Mucosa of descending colon (tissue), 3 donors: ENCODE results near the gene TUBA4A. TPM values are rescaled to one million over a fixed set of nuclear protein-coding genes. Genes with fewer than 3 reads are reported as not detected.

ENCODE experiments used
- ATAC-seq: fragments of 200-7000 bp; cut with Tn5 transposase; one replicate; pipeline ENCODE4 v1.9.1; 2020; ENCODE audit warnings: mild to moderate bottlenecking, moderate library complexity
- DNase-seq, 3 donors: peaks; one replicate each; pipeline ENCODE4 v3.0.0-alpha.2; 2020
- H3K36me3 ChIP-seq: fragments of 200-600 bp; one replicate; pipeline ENCODE4 v1.8.0; 2021; ENCODE audit warnings: low read depth, mild to moderate bottlenecking
- H3K4me1 ChIP-seq: fragments of 200-600 bp; one replicate; pipeline ENCODE4 v1.8.0; 2021; ENCODE audit warnings: low read depth, mild to moderate bottlenecking
- H3K4me3 ChIP-seq: fragments of 200-600 bp; one replicate; pipeline ENCODE4 v1.8.0; 2021; ENCODE audit warnings: mild to moderate bottlenecking
- H3K9me3 ChIP-seq: fragments of 200-600 bp; one replicate; pipeline ENCODE4 v1.8.0; 2021; ENCODE audit warnings: mild to moderate bottlenecking
- intact Hi-C, 2 donors: fragments of 100-400 bp; cut with DNase I in 1 of 2; cut with micrococcal nuclease in 1 of 2; formaldehyde crosslinking; loops; one replicate each; pipeline versions ENCODE4 v1.11.0 to v1.11.1; 2022; cut with DNase I, micrococcal nuclease
- total RNA-seq, 3 donors: library from RNA; stranded (reverse); fragmentation: NEBNext Ultra II Directional in 2 of 3; extraction: Animal tissue kit (Norgen Biotek cat#: 25700) in 2 of 3; gene quantifications; one replicate each; pipeline versions ENCODE4 v1.2.1 to v1.2.4, GENCODE V29; 2021 to 2023
- TF ChIP-seq, protein P1 (sequence below): fragments of 200-600 bp; IDR thresholded peaks from one replicate; pipeline ENCODE4 v1.8.0; 2022; ENCODE audit warnings: antibody characterized with exemption, mild to moderate bottlenecking
- donor health status: DM: no; HTN: no; CAD: no; lungs with moderate emphysema.
- donor health status: DM: no; HTN: no; CAD: no.
- donor health status: DM: no; HTN: yes; CAD: no.

TUBA4A gene
- total RNA-seq, 3 donors from 2014 or later, result 69.7 to 75.3 (median 75.0) TPM

DNA sequence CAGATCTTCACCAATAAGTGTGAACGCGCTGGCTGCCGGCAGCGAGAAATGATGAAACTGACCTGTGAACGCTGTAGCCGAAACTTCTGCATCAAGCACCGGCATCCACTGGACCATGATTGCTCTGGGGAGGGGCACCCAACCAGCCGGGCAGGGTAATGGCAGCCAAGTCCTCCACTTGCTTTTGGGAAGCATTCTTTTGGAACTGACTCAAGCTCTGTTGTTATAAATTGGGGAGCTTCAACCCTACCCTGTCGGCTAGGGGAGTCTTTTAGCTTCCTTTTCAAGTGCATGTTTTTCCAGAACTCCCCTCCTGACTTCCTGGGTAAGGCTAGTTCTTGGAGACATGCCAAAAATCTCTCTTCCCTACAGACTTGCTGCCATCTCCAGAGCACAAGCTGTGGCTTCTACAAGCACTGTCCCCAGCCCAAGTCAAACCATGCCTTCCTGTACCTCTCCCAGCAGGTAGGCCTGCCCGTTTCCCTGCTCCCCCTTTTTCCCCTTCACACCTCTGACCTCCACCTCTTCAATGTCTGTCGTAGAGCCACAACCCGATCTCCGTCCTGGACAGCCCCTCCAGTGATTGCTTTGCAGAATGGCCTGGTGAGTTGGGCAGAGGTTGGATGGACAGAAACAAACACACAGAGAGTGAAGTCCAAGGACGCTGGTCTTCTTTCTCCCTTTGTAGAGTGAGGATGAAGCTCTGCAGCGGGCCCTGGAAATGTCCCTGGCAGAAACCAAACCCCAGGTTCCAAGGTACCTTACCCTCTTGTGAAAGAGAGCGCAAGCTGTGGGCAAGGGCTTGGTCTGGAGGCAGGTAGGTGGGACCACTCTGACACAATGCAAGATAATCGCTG is 45.6 kb downstream of the TUBA4A start:
- intact Hi-C loops, result no loop called here
- no peak for ATAC-seq
- Histone ChIP-seq H3K4me3 (no peak overlapping the region), H3K4me1 (peaks cover 14% of the 10 kb centered on the region), H3K36me3 (no peaks in the 10 kb centered on the region), H3K9me3 (no peaks in the 10 kb centered on the region)
- no peak for DNase-seq
- TF ChIP-seq, protein P1, sequence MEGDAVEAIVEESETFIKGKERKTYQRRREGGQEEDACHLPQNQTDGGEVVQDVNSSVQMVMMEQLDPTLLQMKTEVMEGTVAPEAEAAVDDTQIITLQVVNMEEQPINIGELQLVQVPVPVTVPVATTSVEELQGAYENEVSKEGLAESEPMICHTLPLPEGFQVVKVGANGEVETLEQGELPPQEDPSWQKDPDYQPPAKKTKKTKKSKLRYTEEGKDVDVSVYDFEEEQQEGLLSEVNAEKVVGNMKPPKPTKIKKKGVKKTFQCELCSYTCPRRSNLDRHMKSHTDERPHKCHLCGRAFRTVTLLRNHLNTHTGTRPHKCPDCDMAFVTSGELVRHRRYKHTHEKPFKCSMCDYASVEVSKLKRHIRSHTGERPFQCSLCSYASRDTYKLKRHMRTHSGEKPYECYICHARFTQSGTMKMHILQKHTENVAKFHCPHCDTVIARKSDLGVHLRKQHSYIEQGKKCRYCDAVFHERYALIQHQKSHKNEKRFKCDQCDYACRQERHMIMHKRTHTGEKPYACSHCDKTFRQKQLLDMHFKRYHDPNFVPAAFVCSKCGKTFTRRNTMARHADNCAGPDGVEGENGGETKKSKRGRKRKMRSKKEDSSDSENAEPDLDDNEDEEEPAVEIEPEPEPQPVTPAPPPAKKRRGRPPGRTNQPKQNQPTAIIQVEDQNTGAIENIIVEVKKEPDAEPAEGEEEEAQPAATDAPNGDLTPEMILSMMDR, result no peak

DNA sequence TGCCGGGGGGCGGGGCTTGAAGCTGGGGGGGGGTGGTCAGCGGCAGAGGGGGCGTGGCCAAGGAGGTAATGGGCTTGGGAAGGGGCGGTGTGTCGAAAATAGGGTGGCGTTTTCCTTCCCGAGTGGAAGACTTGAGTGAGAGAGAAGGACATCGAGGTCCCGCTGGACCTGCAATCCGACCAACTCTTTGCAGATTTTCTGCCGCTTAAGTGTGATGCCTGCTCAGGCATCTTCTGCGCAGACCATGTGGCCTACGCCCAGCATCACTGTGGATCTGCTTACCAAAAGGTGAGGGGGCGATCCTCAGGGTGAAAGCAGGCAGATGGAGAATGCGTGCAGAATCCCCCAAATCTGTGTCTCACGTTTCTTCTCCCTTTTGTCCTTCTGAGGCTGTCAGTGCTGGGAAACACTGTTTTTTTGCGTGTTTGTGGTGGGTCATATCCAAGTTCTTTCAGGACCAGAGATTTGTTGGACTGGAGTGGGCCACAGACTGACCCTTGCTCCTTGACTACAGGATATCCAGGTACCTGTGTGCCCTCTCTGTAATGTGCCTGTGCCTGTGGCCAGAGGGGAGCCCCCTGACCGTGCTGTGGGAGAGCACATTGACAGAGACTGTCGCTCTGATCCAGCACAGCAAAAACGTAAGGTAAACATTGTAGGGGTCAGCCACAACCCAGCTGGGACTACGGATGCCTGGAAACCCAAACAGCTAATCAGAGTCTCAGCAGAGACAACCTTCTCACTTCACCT is 46.4 kb downstream of the TUBA4A start:
- no peak for ATAC-seq
- no peaks in the 10 kb centered on the region for H3K36me3 ChIP-seq

DNA sequence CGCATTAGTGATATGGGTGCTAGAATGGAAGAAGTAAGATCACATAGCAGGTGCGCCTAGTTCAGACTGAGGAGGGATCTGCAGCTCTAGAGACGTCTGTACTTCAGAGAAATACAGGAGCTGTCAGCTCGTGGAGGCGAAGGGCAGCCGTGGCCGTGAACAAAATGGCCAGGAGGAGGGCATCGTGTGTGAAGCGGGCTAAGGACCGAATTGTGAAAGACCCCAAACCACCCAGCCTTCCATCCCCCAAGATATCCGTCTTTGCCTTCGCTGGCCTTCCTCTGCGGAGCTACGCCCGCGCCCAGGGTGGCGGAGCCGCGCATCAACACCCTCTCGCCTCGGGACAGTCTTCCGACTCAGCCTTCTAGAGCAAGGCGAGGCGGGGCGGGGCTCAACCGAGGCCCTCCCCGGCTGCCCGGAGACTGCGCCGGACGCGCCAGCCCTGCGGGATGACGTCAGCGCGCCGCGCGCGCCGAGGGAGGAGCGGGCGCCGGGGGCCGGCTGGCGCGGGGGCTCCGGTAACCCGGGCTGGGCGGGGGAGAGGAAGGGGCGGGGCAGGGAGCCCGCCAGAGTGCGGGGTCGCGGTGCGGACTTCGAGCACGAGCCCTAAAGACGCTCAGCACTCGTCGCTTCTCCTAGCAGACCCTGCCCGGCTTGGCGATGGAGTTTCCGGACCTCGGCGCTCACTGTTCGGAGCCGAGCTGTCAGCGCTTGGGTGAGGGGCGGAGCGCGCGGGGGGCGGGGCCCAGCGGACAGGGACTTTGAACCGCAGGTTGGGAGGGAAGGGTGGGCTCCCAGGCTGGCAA is 47.2 kb downstream of the TUBA4A start, which contains the start of gene ZFAND2B:
TSS of gene ZFAND2B (plus strand) at position 455 of the 806 bp plus-strand sequence. CDS start at position 661, 206 bp downstream.
- ATAC-seq, result peak; percentile 97

More for the DNA sequence above, 46.4 kb downstream of the TUBA4A start:
- Histone ChIP-seq H3K9me3 (no peaks in the 10 kb centered on the region), H3K4me3 (peak overlapping the region; percentile 44), H3K4me1 (peaks cover 14% of the 10 kb centered on the region)
- TF ChIP-seq, protein P1, result no peak
- no peak for DNase-seq
- intact Hi-C loops, result no loop called here

DNA sequence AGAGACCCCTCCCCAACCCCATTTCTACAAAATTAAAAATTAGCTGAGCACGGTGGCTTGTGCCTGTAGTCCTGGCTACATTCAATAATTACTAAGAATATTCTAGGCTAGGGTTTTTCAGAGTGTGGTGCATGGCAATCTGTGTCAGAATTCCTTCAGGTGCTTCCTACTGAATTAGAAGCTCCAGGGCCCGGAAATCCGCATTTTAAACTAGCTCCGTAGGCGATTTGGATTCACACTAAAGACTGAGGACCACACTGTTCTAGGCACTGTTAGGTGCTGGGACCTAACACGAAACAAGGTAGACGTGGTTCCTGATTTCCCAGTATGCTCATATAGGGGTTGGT is 47.8 kb downstream of the TUBA4A start:
- intact Hi-C loops, result no loop called here
- Histone ChIP-seq H3K9me3 (no peaks in the 10 kb centered on the region), H3K36me3 (no peaks in the 10 kb centered on the region), H3K4me1 (peaks cover 14% of the 10 kb centered on the region), H3K4me3 (no peak overlapping the region)
- ATAC-seq (no peak), DNase-seq (no peak)
- TF ChIP-seq, protein P1, result no peak

More for the DNA sequence above, 47.2 kb downstream of the TUBA4A start, which contains the start of gene ZFAND2B:
- Histone ChIP-seq H3K36me3 (no peaks in the 10 kb centered on the region), H3K9me3 (no peaks in the 10 kb centered on the region), H3K4me3 (peak within 1 kb of the TSS; percentile 44), H3K4me1 (peaks cover 14% of the 10 kb centered on the region)
- intact Hi-C loops, result no loop called here
- peak; percentile 97 for DNase-seq
- TF ChIP-seq, protein P1, result no peak

DNA sequence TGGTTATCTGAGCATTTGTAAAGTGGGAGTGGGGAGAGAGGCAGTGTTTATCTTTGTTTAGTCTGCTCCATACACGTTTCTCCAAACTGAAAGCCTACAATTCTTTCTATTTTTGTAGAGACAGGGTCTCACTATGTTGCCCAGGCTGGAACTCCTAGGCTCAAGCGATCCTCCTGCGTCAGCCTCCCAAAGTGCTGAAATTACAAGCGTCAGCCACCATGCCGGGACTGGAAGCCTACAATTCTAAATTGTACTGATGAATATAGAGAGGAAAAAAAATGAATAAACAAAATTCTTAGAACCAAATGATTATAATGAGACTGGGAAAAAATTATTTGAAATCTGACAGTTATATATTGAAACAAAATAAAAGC is 48.6 kb downstream of the TUBA4A start:
- Histone ChIP-seq H3K36me3 (no peaks in the 10 kb centered on the region), H3K9me3 (no peaks in the 10 kb centered on the region), H3K4me3 (no peak overlapping the region), H3K4me1 (peaks cover 14% of the 10 kb centered on the region)
- intact Hi-C loops, result no loop called here
- TF ChIP-seq, protein P1, result no peak
- ATAC-seq, result no peak
- DNase-seq, result no peak
